Stimulated activated CD8-positive, alpha-beta memory T cell treated with anti-CD3 and anti-CD28 coated beads, Interleukin-4, amount 100 ng/mL, for 1 hour (primary cell): ENCODE measurements around the gene CYP26C1.
"Not testable (repeated sequence)": the region's sequence is repeated elsewhere in the genome, so short reads cannot be mapped to it uniquely, and the experiment has no call there.

ENCODE experiments used
- DNase-seq, 2 donors: peaks; one replicate each; pipeline ENCODE4 v3.0.0-alpha.2; 2020; ENCODE audit warnings: low read depth in 2 of 2, low spot score in 1 of 2

The CYP26C1 gene

DNA sequence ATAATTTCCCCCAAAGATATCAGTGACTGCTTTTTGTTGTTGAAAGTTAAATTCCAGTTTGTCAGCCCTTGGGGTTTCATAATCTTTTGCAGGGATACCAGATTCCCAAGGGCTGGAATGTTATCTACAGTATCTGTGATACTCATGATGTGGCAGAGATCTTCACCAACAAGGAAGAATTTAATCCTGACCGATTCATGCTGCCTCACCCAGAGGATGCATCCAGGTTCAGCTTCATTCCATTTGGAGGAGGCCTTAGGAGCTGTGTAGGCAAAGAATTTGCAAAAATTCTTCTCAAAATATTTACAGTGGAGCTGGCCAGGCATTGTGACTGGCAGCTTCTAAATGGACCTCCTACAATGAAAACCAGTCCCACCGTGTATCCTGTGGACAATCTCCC lies 16.3 kb downstream of the CYP26C1 start:
- no peak for DNase-seq

DNA sequence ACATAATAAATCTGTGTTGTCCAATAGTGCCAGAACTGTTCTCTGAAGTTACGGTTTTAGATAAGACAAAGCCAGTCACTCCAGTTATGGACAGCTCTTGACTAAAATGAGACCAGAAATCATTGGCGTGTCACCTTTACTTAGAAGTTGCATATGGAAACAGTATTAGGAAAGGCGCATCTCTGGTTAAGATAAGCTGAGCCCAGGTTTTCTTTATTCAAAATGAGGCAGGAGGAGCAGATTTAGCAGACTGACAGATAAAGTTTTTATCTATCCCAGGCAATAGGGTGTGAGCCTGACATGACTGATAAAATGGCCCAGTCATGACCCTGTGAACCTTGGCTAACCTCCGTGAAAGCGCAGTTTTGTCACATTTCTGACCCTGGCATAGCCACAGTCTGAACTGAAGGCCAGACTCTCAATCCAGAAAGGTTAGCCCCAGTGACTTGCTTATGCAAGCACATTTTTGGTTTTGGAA lies 17.3 kb downstream of the CYP26C1 start:
- no peak for DNase-seq

DNA sequence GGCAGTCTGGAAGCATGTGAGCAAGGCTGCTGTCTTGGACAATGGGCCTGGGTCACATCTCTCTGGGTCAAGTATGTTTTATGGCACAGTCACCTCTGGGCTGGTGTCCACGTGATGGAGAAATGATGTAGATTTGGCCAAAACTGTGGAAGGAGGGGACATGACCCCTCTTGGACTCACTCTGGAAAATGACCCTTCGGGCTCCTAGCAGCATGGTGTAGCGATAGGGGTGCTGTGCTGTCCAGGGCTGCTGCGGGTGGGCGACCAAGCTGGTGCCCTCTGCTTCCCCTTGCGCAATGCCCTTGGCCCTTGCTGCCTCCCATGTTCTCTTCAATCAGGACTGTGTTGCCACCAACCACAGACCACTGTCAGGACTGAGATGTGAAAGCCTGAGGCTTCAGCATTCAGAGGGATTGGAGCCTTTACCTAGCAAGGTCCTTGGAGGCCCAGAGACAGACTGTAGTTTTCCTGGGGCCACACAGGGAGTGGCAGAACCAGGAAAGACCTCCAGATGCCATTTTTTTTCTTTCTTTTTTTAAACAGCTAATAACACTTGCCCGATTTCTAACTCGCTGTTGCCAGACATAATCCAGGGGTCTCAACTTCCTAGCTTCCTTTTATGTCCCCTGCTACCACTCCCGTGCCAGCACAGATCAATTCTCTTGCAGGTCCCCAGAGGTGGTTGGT lies 19.2 kb downstream of the CYP26C1 start:
- no peak for DNase-seq

DNA sequence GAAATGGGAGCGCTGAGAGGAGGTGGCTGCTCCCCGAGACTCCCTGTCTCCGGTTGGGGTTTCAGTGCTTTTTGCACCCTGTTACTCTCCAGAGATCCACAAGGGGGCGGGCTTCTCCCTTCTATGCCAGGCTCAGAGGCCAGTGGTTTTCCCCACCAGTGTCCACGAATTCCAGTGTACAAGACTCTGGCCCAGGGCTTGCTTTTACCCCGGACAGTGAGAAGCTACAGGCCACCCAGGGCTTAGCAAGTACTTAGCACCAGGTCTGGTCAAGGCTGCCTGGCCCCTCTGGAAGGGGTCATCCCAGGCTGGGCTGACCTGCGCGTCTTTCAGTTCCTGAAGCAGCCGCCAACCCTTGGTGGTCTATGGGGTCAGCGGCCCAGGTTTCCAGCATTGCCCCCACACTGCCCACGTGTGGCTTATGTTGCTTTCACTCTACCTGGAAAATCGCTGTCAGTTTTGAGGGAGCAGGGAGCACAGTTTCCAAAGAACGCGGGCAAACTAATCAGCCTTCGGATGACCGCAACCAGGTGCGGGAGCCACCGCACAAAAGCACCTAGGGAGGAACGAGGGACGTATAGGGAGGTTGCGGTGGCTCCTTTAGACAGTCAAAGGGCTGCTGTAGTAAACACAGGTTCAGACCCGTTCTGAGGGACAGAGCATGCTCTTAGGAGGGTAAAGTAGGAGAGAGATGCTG lies 19.9 kb downstream of the CYP26C1 start:
- peak in 1 of 2 donors; percentile 13 for DNase-seq

DNA sequence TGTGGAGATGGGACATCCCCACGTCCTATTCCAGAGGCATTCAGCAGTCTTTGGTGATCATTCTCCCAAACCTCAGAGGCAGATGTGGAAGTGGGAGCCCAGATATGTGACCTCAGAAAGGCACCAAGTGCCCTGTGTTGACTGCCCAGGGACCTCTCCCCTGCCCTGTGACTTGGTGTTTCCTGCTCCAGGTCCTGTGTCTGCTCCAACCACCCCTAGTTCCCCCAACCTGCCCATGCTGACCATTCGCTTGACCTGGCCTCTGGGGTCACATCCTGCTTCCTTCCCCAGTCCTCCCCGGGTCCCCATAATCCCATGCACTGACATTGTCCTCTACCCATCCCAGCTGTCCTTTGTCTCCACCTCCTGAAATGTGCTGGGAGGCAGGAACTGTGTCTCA lies 20.7 kb downstream of the CYP26C1 start:
- no peak for DNase-seq

DNA sequence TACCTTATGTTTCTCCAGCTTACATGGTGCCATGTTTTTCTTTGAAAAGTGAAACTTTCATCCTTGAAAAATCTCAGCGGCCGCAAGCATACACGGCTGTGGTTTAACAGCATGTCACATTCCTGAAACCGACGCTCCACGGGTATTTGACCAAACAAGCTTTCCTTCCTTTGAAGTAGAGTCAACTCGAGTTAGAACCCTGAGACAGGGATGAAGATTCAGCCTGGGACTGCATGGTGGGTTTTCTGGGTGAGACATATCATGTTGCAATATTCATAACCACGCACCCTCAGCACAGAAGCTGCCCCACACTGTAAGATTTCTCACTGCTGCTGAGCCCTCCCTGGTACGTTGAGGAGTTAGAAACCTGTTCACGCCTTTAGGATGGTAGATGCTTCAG lies 21.2 kb downstream of the CYP26C1 start:
- no peak for DNase-seq

DNA sequence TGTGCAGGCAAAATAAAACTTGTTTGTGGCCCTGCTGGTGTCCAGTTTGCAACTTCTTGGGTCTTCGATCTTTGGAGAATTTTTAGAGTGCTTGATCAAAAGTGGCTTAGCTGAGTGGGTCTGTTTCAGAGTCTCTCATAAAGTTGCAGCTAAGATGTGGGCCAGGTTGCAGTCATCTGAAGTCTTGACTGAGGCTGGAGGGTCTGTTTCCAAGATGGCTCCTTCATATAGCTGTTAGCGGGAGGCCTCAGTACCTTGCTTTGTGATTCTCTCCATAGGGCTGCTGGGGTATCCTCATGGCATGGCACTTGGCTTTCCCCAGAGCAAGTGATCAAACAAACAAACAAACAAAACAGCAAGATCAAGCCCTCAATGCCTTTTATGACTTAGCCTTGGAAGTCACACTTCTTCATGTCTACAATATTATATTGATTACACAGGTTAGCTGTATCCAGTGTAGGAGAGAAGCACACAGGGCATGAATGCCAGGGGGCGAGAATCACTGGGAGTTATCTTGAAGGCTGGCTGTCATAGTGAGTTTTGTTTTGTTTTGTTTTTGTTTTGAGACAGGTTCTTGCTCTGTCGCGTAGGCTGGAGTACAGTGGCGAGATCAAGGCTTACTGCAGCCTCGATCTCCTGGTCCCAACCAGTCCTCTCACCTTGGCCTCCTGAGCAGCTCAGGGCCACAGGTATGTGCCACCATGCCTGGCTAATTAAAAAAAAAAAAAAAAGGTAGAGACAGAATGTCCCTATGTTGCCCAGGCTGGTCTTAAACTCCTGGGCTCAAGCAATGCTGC lies 23.3 kb downstream of the CYP26C1 start:
- no peak for DNase-seq

DNA sequence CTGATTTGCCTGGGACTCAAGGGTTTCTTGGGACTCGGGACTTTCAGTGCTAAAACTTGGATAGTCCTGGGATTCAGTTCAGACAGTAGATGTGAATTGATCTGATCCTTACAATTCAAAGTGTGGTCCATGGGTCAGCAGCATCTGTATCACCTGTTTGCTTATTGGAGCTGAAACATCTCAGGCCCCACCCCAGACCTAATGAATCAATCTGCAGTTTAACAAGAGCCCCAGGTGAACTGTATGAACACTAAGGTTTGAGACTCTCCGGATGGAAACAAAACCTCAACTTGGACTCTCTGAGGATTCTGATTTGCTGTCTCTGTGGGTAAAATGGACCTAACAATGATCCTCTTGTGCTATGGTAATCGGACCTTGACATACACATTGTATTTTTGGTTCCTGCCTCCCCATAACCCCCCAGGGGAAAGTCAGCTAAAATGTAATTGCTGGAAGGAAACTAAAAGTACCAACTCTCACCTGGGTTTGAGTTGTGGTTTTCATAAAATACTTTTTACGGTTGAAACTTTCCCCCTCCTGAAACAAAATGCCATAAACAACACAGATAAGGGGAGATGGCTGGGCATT lies 24.8 kb downstream of the CYP26C1 start:
- DNase-seq = no peak

DNA sequence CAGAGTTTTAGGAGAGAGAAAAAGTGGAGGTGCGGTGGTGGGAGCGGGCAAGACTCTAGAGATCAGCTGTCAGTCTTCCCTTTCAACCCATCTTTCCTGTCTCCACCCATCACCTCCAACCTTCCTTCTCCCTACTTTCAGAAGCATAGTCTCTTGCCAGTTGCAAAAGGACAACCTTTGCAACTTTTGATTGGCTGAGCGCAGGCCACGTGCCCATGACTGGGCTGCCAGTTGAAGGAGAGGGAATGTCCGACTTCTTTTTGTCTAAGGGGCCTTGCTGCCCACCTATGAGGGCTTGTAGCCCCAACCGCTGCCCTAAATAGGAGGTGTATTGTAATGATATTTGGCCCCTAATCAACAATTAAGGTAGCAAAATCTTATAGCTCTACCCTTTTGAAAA lies 25.7 kb downstream of the CYP26C1 start:
- DNase-seq = no peak

DNA sequence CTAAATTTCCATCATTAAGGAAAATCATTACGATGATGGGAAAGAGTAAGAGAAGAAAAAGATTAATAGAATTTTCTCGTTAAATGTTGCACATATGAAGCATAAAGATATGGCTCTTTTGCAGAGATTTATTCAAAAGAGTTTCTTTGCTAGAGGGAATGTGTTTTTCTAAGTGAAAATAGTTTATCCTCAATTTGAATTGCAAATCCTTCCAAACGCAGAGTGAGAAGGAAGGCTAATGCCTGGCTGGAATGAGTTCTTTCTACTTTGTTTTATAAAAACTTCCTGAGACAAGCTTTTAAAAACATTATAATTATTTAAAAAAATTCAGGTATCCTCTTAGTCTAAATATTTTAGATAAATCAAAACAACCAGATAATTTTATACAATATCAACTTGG lies 27.2 kb downstream of the CYP26C1 start:
- DNase-seq = no peak

DNA sequence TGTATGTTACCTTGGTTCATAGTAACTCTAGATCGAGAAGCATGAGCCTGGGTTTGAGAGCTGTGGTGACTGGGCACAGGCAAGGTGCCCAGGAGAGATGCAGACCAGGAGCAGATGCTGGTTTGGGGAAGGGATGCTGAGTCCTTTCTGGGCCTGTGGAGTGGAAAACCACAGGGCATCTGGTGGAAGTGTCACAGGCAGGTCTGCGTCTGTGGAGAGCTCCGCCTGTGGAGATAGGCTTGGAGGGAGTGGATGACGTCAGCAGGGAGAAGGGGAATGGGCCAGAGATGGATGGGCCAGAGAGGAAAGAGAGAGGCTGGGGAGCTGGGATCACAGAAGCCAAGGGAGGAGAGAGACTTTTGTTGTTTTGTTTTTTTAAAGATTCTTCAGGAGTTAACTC lies 27.9 kb downstream of the CYP26C1 start:
- DNase-seq = no peak

DNA sequence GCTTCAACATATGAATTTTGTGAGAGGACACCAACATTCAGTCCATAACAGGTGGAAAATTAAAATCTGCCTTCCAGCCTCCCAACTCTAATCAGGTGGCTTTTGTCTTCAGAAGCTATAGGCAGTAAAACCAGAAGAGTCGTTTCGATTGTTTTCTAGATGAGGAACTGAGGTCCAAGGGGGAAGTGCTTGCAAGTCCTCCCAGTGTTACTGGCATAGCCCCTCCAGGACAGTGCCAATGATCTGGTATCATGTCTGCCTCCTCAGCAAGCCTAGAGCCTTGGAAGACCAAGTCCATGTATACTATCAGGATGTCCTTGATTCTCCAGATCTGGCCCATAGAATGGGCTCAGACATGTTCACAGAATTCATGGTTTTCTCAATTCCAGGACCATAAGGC lies 30.0 kb downstream of the CYP26C1 start:
- DNase-seq = no peak

DNA sequence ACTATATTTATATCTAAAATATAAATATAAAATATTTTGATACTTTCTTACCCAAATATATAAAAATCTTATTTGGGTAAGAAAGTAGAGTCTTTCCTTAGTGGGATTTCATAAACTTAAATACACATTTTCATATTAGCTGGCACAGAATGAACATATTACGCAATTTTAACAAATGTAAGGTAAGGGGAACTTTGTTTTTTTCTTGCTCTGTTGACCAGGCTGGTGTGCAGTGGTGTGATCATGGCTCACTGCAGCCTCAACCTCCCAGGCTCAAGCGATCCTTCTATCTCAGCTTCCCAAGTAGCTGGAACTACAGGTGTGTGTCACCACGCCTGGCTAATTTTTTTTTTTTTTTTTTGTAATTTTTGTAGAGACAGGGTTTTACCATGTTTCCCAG lies 31.4 kb downstream of the CYP26C1 start:
- no peak for DNase-seq

DNA sequence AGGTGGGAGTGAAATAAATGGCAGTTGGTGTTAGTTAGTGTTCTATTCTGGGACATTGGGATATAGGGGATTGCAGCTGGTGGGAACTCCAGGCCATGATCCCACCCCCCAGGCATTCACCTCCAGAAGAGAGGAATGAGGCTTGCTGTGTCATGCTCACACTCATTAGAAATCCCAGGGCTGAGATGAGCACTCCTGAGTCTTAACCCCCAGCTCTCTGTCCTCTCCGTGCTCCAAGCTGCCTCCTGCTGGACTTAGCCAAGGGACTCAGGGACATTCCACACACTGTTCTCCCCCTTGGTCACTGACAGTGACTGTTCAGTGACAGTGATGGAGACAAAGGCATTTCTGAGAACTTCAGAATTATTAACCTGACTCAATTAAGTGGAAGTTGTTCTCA lies 34.6 kb downstream of the CYP26C1 start:
- DNase-seq = no peak

DNA sequence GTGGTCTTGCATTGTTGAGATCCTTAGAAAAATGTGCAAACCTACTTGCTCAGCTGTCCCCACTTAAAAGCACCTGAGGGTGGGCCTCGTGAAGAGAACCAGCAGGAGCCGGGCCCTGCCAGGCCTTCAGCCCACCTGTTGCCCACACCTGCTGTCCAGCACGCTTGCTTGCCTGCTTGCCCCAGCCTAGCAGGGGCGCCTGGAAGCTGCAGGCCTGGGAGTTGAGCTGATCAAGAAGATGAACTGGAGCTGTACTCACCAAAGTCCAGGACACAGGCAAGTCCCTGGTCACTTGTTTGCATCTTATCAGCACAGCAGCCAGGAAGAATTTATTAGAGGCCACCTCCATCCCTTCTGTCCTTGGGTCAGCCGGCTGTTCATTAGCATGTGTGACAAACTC lies 36.3 kb downstream of the CYP26C1 start:
- DNase-seq = no peak

DNA sequence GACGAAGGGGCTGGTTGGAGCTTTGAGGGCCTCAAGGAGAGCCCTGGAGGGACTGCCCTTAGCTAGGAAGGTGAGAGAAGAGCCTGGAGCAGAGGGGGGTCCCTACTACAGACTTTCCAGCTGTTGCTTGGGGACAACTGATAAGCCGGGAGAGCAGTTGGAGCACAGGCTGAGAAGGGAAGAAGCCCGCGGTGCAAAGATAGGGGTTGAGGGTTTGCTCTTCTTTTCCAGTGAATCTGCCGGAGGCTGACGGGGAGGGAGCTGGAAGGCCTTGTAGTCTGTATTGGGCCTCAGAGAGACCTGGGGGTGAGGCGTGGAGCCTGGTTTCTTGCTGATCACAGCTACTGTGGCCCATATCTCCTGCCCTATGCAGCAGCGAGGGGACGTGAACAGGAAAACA lies 36.8 kb downstream of the CYP26C1 start:
- DNase-seq = no peak

DNA sequence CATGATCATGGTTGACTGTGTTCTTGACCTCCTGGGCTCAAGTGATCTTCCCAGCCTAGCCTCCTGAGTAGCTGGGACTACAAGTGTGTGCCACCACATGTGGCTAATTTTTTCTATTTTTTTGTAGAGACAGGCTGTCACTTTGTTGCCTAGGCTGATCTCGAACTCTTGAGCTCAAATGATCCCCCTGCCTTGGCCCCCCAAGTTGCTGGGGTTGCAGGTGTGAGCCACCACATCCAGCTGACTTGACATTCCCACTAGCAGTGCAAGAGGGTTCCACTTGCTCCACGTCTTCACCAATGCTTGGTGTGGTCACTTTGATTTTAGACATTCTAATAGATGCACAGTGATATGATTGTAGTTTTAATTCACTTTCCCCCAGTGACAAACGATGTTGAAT lies 38.2 kb downstream of the CYP26C1 start:
- no peak for DNase-seq

DNA sequence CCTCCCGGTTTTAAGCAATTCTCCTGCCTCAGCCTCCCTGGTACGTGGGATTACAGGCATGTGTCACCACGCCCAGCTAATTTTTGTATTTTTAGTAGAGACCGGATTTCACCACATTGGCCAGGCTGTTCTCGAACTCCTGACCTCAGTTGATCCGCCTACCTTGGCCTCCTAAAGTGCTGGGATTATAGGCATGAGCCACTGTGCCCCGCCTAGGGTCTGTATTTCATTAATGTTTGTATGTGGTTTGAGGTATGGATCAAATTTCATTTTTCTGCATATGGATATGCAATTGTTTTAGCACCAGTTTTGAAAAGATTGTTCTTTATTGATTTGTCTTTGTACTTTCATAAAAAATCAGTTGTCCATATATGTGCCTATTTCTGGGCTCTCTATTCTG lies 39.1 kb downstream of the CYP26C1 start:
- DNase-seq = no peak

DNA sequence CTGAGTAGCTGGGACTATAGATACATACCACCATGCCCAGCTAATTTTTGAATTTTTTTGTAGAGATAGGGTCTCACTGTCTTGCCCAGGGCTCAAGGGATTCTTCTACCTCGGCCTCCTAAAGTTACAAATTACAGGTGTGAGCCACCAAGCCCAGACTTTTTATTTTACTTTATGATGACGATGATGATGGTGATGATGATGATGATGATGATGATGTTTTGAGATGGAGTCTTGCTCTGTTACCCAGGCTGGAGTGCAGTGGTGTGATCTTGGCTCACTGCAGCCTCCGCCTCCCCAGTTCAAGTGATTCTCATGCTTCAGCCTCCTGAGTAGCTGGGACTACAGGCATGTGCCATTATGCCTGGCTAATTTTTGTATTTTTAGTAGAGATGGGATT lies 40.5 kb downstream of the CYP26C1 start:
- DNase-seq = not testable (repeated sequence)

DNA sequence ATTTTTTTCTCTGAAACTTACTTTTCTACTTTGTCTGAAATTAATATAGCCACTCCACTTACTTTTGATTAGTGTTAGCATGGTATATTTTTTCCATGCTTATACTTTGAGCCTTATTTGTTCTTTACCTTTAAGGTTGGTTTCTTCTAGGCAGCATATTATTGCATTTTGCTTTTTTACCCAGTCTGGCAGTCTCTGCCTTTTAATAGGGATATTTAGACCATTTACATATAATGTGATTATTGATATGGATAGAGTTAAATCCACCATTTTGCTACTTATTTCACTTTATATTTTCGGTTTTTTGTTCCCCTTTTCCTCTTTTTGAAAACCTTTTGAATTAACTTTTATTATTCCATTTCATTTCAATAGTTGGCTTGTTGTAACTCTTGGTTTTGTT lies 43.4 kb downstream of the CYP26C1 start:
- no peak for DNase-seq

DNA sequence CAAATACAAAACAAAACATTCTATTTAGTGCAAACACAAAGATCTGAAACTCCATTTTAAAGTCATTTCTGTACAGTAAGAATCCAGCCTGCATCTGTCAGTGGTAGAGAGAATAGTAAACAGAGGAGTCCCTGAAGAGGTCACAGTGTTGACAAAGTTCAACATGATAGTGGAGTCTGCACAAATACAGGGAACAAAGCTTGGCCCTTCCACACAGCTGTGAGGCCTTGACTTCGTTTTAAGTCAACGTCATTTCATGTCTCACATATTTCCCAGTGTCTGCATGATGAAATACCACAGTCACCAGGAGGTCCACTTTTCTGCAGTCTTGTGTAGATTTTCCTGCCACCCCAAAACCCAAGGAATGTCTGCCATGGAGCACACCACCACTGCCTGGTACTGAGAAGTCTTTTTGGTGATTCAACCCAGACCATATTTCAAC lies 46.1 kb downstream of the CYP26C1 start:
- DNase-seq = no peak
